GM12874 (cell line): ENCODE measurements around the gene LMO2.

Source experiments
- CTCF ChIP-seq: IDR thresholded peaks from 2 replicates; pipeline ENCODE4 v1.5.1; 2011; ENCODE audit warnings: low read depth, mild to moderate bottlenecking, control low read depth, low read length, moderate library complexity; ENCODE audit not compliant: insufficient read depth

LMO2 gene

DNA sequence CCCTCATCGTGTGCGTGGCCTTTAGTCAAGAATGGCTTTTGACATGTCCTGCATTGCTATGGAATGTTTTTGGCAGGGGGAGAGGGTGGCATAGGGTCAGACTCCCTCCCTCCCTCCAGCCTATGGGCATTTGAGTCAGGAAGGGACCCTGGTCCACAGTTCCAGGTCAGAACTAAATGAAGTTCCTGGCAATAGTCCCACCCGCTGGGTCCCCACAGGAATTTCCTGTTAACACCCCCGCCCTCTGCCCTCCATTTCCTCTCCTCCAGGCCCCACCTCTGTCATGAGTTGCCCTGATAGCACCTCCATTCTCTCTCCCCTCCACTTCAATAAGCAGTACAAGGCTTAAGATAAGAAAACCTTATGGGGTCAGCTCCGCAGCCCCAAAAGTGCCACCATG is 40.8 kb upstream of the LMO2 start:
- TF ChIP-seq CTCF, result no peak

GRCh38 chr11:33931067-33931466 is 39.2 kb upstream of the LMO2 start:
- no peak for TF ChIP-seq CTCF

- no peak for TF ChIP-seq CTCF
Observed at GRCh38 chr11:33930317-33931021, 38.6 kb upstream of the LMO2 start.

DNA sequence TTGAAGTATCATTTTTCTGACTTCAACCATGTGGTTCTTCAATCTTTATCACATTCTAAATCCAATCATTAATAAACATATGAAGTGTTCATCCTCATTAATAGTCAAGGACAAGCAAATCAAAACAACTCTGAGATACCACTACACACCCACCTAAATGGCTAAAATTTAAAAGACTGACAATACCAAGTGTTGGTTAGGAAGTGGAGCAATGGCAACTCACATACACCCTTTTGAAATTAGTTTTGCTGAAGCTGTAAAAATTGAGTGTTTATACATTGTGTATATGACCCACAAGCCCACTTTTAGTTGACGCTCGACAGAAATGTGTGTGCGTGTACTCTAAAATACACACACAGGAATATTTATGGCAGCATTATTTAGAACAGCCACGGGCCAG is 36.7 kb upstream of the LMO2 start:
- TF ChIP-seq CTCF, result no peak

DNA sequence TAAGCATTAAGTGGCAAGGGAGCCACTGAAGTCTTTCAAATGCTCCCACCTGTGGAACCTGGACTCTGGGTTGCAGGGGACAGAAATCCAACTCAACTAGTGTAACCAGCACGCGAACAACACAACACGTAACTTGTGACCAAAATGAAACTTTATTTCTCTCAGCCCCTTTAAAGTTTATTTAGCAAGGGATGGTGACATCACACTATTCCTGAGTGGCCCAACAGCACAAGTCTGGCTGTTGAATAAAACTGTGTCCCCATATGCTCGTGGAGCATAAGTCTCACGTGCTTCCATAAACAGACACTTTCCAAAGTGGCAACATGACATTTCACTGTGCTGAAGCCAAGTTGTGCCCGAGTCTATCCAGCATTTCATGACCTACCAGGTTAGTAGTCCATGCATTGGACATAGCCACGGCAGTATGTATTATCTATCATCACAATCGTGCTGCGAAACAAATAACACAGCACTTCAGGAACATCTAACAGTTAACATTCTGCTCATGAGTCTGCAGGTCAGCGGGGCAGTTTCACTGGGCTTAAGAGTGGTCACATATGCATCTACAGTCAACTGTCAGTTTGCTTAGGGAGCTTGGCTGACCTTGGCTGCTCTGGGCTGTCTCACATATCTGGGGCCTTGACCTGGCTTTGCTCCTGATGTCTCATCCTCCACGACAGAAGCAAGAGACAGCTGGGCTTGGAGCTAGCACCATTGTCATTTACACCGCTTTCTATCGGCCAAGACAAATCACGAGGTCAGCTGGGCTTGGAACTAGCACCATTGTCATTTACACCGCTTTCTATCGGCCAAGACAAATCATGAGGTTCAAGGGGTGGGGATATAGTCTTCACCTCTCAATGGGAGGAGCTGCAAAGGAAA is 35.0 kb upstream of the LMO2 start:
- no peak for TF ChIP-seq CTCF

DNA sequence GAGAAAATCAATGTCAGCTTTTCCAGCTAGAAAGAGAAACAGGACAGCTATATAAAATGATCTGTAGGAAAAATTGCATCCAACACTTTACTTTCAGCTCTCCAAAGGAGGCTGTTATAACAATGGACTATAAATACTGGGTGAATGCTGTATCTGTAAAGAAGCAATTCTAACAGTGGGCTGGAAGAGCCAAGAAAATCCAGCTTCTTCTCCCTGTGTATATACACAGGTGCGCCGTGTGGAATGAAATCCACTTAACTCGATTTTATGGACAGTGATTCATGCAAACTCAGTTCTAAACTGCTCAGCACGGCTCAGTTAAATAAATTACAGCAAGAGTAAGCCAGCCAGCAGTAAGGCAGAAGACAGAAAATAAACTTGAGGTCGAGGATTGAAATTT is 32.5 kb upstream of the LMO2 start:
- TF ChIP-seq CTCF, result no peak

GRCh38 chr11:33923626-33924025 is 31.8 kb upstream of the LMO2 start:
- TF ChIP-seq CTCF, result no peak
